Left colon (tissue), 2 donors: ENCODE data around the gene RAB5A. TPM values are rescaled to one million over a fixed set of nuclear protein-coding genes. Genes with fewer than 3 reads are reported as not detected.
"Not testable (repeated sequence)": the region's sequence is repeated elsewhere in the genome, so short reads cannot be mapped to it uniquely, and the experiment has no call there.

ENCODE experiments used
- ATAC-seq: fragments of 200-7000 bp; cut with Tn5 transposase; one replicate; pipeline ENCODE4 v1.9.1; 2020; ENCODE audit warnings: mild to moderate bottlenecking, moderate library complexity
- DNase-seq, 2 donors: peaks; one replicate each; pipeline ENCODE4 v3.0.0-alpha.2; 2020
- intact Hi-C, 2 donors: fragments of 100-400 bp; cut with DNase I in 1 of 2; cut with micrococcal nuclease in 1 of 2; formaldehyde crosslinking; loops; one replicate each; pipeline versions ENCODE4 v1.11.2 to v1.14.0; 2022; cut with DNase I, micrococcal nuclease
- total RNA-seq, 2 donors: library from RNA; stranded (reverse); fragmentation: NEBNext Ultra II Directional; extraction: Animal tissue kit (Norgen Biotek cat#: 25700); gene quantifications; one replicate each; pipeline ENCODE4 v1.2.1, GENCODE V29; 2021
- donor health status: DM: no; HTN: no; CAD: no.
- donor health status: DM: yes; HTN: yes; CAD: no.

Gene RAB5A
- total RNA-seq, 2 donors from 2014 or later = 67.1 to 75.5 TPM

- no peak for ATAC-seq
- intact Hi-C loops = no loop called here
- no peak for DNase-seq
Observed at GRCh38 chr3:20012164-20012563, 65.3 kb downstream of the RAB5A start, which contains the start of gene PP2D1. Gene PP2D1, minus strand, starts transcription at chr3:20012264. Its CDS starts 192 bp downstream, at chr3:20012072.

DNA sequence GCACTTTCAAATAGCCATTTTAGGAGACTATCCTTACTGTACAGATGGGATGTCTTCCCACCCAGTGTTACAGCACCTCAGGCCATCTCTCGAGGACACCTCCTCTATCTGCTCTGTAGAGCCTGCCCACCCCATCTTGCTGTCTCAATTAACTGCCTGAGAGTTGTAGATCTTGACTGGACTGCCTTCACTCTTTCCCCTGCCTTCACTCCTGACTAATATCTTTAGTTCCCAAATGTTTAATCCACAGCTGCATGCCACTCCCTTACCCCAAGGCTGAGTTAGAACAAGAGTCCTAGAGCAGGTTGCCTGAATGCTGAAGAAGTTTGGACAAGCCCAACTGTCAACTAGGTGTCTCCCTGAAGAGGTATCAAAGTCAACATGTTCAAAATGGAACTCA lies 66.5 kb downstream of the RAB5A start:
- intact Hi-C loops = no loop called here
- no peak for DNase-seq
- ATAC-seq = no peak

DNA sequence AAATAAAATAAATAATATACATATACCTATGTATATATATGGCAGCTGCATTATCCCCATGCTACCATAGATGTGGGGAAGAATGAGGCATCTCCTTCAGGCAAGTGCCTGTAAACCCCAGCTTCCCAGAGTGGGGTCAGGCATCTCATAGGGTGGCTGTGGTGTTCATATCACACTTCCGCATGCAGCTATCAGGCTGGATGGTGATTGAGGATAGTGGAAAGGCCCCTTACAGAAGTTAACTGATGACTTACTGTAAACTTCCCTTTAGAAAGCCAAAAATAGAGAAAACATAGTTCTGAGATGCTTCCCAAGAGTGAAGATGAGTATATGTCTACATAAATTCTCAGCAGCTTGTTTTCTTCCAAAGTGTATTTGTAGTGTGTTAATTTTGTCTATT lies 68.6 kb downstream of the RAB5A start:
- DNase-seq (no peak), ATAC-seq (no peak)
- intact Hi-C loops = no loop called here

GRCh38 chr3:20016076-20016475 lies 69.2 kb downstream of the RAB5A start:
- intact Hi-C loops, DNase-seq, ATAC-seq: not testable (repeated sequence)

- no peak for ATAC-seq
- DNase-seq = no peak
- intact Hi-C loops = no loop called here
Observed at GRCh38 chr3:20022954-20023622, 76.2 kb downstream of the RAB5A start.

GRCh38 chr3:20023623-20024405 lies 76.9 kb downstream of the RAB5A start:
- peak; percentile 88 for ATAC-seq
- intact Hi-C loops = no loop called here

GRCh38 chr3:20027136-20027535 lies 80.2 kb downstream of the RAB5A start:
- ATAC-seq (no peak), DNase-seq (no peak)
- intact Hi-C loops = no loop called here

More at GRCh38 chr3:20023623-20024405, 76.9 kb downstream of the RAB5A start:
- peak in 1 of 2 donors; percentile 53 for DNase-seq

DNA sequence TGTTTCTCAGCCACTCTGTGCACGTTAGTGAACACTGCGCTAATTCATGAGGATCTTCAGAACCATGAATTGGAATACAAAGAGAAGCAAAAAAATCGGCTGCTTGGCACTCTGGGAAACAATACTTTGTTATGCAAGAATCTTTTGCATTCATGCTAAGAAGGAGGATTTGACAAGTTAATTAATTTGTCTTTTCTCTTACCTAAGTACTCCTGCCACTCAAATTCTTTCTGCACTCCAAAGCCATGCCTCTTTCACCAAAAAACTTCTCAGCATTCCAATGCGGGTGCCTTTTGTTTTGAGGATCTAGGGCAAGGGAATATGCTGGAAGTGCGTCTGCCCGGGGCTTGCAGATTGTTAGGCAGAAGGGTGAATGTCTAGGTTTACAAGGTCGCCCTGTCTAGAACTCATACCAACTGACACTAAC lies 82.0 kb downstream of the RAB5A start:
- DNase-seq = no peak
- no peak for ATAC-seq
- intact Hi-C loops = no loop called here

DNA sequence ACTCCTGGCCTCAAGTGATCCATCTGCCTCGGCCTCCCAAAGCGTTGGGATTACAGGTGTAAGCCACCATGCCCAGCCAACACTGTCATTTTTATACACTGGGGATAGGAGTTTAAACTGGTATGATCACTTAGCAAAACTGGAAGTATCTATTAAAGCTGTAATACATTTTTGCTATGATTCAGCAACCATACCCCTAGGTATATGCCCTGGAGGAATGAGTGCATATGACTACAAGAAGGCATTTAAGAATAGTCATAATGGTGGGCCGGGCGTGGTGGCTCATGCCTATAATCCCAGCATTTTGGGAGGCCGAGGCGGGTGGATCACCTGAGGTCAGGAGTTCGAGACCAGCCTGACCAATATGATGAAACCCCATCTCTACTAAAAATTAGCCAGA lies 85.0 kb downstream of the RAB5A start:
- ATAC-seq, intact Hi-C loops, DNase-seq: not testable (repeated sequence)

Other genes starting within 250 kb of the RAB5A start
- gene EFHB, start 12.9 kb upstream of the RAB5A start, total RNA-seq = 1 to 10 TPM in 1 of 2 donors, under 1 TPM in 1; 0.55 to 2.4 TPM
- not detected for gene PP2D1, start 65.2 kb downstream of the RAB5A start, total RNA-seq
- gene KAT2B, start 93.3 kb downstream of the RAB5A start, total RNA-seq = 10 to 100 TPM; 26.6 to 28.8 TPM
- 1 to 10 TPM; 2.8 to 4.8 TPM for gene SGO1, start 239.1 kb downstream of the RAB5A start, total RNA-seq